HG02970 (cell line): ENCODE data around the gene TCIRG1.

Experiments used
- ATAC-seq: cut with Tn5 transposase; IDR thresholded peaks from one replicate; pipeline ENCODE4 v1.9.1; 2021; ENCODE audit warnings: mild to moderate bottlenecking, moderate library complexity, moderate number of reproducible peaks; ENCODE audit not compliant: unreplicated experiment, low FRiP score

Gene TCIRG1

DNA sequence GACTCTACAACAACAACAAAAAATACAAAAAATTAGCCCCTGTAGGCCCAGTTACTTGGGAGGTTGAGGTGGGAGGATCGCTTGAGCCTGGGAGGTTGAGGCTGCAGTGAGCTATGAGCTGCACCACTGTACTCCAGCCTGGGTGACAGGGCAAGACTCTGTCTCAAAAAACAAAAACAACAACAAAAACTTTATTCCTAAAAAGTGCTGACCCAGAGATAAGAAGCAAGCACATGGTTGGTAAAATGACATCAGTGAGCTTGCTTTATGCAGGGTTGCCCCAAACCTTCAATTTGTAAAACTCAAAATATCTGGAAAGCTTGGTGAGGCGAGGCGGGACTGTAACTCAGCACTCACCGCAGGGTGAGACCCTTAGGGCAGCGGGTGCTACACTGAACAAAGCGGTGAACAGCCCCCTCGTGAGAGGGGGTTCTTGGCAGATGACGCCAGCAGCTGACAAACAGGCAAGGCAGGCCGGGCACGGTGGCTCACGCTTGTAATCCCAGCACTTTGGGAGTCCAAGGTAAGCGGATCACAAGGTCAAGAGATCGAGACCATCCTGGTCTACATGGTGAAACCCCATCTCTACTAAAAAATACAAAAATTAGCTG is 3.5 kb upstream of the TCIRG1 start:
- no peak for ATAC-seq

DNA sequence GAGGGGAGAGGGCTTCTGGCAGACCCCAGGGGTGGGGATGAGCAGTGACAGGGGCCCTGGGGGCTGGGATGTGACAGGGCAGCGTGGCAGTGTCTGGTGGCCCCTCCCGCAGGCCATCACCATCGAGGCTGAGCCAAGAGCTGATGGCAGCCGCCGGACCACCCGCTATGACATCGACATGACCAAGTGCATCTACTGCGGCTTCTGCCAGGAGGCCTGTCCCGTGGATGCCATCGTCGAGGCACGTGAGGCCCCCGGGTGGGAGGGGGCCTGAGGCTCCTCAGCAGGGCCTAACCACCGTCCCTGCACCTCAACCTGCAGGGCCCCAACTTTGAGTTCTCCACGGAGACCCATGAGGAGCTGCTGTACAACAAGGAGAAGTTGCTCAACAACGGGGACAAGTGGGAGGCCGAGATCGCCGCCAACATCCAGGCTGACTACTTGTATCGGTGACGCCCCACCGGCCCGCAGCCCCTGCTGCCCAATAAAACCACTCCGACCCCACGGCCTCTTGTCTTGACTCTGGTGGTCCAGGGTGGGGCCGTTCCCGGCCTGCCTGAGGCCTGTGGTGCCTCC is 2.6 kb upstream of the TCIRG1 start:
- no peak for ATAC-seq

DNA sequence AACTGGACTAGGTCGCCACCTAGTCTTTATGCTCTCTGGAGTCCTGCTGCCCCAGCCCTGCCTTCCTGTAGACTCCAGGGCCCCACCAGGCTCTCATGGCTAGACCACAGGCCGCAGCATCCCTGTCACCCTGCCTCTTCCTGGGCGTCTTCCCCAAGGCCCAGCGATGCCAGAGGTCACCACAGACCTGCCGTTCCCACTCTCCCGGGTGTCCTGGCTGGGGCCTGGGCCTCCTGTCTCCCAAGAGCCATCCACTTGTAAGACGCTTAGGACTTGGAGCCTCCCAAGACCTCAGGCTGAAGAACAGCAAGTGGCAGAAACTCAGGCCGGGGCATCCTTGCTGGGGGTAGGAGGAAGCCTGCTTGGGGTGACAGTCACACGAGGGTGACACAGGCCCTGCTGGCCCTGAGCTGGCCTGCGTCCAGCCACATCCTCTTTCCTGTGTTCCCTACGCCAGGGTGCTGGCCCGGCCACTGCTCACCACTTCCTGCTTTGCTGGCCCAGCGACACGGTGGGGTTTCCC is 2.0 kb upstream of the TCIRG1 start:
- ATAC-seq: no peak

DNA sequence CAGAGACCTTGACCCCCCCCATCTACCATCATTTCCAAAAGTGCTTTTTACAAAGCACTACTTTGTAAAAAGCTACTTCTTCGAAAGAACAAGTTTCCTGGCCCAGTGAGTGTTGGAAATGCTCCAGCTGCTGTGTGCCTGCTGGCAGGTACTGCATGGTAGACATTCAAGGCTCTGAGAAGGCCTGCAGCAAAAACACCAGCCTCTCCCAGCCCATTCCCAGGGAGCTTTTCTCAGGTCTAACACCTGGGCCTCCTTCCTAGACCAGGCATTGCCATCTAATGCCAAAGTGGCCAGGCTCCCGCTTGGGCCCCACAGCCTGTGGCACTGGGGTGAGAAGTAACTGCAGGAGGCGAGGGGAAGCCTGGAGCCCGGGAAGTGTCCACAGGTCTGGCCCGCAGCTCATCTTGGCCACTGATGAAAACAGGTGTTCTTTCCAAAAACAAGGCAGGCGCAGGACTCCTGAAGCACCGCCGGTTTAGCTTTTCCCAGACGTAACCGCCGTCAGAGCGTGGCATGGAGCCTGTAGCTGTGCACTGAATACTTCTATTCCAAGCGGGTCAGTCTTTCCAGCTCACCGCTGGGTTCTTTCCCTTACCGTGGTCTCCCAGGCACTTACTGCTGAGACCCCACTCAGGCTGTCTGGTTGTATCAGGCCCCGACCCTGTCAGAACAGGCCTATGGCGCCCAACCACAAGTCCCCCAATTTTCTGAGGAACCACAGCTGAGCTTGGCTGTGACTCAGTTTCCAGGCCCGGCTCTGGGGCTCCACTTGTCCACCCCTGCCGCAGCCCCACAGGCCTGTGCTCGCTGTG is 1.2 kb upstream of the TCIRG1 start:
- ATAC-seq: no peak

DNA sequence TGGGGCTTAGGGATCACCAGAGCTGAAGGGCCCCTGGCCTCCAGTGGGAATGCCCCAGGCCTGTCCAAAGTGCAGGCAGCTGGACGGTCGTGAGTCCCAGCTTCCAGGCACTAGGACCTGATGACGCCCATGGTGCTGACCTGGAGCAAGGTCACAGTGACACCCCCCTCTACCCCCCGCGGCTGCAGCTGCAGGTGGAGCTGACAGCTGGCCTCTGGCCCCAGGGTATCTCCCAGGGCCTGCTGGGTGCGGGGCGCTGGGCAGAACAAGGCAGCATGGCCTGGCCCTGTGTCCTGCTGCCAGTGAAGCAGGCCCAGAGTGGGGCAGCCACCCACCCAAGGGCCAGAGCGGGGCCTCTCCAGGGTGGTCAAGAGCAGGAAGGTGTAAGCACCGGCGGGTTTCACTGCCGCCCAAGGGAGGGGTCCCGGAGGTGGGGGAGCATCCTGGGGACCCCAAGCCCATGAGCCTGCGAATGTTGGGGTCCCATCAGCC is 553 bp upstream of the TCIRG1 start:
- no peak for ATAC-seq

DNA sequence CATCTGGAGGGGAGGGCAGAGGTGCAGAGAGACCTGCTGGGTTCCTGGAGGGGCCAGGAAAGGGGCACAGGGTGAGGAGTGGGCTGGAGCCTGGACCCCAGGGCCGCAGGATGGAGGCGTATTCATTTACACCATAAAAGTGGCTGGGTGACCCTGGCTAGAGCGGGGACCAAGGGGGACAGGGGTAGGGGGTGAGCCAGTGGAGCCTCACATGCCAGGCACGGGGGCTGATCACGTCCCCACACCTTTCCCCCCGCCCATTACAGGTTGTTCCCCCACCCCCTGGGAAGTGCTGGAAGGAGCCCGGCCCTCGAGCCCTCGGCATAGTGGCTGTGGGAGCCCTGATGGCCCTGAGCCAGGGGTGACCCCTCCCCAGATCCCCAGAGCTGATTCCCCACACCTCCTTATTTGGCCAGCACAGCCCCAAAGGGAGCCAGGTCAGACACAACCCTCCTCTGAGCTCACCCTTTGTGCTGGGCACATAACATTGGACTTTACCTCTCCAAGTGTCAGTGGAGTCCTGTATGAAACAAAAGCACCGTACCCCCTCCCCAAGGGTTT is 781 bp downstream of the TCIRG1 start:
- ATAC-seq: no peak

DNA sequence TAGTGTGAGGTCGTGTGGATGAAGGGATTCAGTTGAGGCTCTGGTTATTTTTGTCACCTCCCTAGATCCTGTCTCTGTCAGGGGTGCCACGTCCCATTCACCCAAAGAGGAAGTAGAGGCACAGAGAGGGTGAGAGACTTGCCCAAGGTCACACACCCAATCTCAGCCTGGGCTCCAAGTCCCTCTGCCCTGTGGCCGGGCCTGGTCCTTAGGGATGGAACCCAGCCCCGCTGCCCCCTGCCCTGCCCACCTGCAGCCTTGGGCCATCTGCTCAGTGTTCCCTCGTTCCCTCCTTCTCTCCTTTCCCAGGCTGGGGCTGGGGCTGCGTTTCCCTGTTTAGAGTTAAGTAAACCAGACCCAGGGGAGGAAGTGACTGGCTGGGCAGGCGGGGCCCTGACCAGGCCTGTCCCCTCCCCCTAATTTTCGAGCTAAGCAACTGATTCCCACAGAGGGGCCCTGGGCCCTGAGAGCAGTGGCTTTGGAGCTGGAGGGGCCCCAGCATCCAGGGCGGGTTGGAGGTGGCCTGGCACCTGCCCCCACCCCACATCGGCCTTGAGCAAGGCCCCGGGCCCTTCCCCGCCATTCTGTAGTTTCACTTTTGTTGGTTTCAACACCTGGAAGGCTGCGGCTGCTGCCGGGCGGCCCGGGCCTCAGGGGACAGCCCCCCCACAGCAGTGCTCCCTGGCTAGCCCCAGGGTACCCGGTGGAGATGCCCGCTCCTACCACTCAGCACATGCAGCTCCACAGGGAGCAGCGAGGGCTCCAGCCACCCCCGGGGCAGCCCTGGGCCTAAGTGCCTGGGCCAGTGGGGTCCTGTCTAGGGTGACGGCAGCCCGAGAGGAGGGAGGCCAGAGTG is 1.5 kb downstream of the TCIRG1 start:
- ATAC-seq: no peak

DNA sequence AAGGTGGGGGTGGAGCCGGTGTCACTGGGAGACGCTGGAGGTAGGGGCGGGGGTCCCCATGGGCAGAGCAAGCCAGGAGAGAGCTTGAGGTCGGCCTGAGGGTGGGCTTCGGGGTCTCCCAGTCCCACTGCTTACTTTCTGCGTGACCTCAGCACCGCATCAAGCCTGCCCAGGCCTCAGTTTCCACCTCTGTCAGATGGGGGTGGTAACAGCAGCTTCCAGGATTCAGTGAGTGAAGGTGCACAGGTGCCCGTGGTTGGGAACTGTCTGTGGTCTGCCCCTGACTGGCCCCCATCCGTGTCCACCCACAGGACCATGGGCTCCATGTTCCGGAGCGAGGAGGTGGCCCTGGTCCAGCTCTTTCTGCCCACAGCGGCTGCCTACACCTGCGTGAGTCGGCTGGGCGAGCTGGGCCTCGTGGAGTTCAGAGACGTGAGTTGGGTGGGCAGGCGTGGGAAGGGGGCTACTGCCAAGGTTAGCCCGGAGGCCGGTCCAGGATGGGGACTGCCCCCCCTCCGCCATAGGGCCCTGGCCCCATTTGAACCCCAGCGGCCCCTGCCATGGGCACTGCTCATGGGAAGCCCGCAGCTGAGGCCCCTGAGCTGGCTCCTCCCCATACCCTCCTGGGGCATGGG is 2.2 kb downstream of the TCIRG1 start:
- no peak for ATAC-seq

DNA sequence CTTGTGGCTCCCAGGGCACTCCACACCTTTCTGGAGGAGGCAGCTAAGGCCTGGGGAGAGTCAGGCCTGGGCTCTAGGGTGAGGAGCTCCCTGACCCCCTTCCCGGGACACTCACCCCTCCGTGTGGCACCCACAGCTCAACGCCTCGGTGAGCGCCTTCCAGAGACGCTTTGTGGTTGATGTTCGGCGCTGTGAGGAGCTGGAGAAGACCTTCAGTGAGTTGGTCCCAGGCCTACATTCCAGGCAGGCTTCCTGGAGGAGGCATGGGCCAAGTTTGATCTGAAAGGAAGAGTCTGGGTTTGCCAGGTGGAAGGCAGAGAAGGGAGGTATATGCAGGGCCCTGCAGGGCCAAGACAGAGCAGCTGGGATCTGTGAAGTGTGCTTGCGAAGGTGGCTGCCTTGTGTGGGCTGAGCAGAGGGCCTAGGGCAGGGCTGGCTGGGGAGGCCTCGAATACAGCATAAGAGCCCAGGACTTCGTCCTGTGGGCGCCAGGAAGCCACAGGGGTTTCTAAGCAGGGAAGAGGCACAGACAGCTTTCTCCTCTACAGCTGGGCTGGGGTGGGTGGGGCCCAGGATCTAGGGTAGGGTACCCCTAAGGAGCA is 2.9 kb downstream of the TCIRG1 start:
- no peak for ATAC-seq

DNA sequence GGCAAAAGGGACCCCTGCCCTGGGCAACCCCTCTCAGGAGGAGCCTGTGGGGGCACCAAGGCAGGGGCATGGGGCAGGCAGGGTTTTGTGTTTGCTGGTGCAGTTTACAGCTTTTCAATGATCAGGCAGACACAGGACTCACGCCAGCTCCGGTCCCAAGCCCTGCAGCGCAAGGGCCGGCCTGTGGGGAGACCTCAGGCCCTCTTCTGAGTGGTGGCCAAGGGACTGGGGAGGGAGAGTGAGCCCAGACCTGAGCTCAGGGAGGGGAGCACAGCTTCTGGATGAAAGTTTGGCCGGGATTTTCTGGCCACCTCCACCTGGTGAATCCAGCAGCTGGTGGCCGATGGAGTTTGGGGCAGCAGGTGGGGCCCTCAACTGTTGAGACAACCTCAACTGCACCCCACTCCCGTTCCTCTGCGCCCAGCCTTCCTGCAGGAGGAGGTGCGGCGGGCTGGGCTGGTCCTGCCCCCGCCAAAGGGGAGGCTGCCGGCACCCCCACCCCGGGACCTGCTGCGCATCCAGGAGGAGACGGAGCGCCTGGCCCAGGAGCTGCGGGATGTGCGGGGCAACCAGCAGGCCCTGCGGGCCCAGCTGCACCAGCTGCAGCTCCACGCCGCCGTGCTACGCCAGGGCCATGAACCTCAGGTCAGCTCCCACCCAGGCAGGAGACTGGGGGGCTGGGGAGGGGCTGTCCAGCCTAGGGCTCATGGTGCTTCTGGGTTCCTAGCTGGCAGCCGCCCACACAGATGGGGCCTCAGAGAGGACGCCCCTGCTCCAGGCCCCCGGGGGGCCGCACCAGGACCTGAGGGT is 3.6 kb downstream of the TCIRG1 start:
- no peak for ATAC-seq

DNA sequence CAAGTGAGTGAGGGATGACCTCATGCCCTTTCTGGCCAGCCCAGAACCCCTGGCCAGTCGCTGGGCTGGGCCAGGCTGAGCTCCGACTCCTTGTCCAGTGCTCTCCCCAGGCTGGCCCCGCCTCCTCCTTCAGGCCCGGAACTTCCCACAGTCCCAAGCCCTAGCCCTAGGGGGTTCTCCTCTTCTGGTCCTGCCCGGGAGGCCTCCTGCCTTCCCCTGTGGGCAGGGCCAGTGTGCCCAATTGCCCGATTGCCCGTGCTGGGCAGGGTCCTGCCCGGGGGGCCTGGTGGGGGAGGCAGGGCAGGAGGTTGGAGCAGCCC is 4.2 kb downstream of the TCIRG1 start:
- ATAC-seq: no peak

DNA sequence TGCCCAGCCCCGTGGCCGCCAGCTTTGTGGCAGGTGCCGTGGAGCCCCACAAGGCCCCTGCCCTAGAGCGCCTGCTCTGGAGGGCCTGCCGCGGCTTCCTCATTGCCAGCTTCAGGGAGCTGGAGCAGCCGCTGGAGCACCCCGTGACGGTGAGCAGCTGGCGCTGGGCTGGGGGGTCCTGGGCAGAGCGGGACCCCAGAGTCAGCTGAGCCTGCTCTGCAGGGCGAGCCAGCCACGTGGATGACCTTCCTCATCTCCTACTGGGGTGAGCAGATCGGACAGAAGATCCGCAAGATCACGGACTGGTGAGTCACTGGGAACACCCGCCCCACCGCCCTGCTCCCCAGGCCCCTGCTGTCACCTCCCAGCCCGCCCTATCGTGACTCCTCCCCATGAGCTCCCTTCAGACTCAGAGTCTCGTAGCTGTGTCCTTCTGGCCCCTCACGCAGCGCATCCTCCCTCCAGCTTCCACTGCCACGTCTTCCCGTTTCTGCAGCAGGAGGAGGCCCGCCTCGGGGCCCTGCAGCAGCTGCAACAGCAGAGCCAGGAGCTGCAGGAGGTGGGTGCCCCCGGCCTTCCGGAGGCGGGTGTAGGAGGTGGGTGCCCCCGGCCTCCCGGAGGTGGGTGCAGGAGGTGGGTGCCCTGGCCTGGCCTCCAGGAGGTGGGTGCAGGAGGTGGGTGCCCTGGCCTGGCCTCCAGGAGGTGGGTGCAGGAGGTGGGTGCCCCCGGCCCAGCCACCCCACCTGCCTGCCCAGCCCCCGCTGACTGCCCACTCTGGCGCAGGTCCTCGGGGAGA is 4.7 kb downstream of the TCIRG1 start:
- ATAC-seq: no peak

DNA sequence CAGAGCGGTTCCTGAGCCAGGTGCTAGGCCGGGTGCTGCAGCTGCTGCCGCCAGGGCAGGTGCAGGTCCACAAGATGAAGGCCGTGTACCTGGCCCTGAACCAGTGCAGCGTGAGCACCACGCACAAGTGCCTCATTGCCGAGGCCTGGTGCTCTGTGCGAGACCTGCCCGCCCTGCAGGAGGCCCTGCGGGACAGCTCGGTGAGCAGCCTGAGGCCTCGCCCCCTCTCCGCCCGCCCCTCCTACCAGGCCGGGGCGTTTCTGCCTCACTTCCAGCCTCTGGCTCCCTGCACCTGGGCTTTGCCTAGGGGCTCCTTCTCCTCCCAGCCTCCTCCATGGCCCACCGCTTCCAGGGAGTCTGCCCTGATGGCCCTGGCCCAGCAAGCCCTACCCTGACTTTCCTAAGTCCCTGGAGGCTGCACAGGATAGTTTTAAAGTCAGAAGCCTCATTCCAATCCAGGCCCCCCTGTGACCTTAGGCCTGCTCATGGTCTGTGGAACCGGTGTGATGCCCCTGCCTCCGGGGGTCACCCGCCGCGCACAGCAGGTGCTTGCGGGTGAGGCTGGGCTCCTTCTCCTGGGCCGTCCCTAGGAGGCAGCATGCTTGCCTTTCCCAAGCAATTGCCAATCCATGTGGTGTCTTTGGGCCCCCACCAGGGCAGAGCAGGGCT is 5.5 kb downstream of the TCIRG1 start:
- ATAC-seq: no peak

DNA sequence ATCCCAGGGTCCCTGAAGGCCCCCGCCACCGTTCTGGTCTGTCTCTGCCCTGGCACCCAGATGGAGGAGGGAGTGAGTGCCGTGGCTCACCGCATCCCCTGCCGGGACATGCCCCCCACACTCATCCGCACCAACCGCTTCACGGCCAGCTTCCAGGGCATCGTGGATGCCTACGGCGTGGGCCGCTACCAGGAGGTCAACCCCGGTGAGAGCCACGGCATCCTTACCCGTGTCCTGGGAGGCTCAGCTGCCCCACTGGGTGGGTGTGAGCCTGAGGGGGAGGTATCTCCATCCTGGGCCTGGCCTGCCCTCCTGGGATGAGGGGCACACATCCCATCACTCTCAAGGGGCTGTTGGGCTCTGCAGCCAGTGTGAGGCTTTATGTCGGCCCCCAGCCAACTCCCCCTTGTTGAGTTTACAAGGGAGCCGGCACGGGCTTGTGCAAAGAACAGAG is 6.1 kb downstream of the TCIRG1 start:
- ATAC-seq: no peak

DNA sequence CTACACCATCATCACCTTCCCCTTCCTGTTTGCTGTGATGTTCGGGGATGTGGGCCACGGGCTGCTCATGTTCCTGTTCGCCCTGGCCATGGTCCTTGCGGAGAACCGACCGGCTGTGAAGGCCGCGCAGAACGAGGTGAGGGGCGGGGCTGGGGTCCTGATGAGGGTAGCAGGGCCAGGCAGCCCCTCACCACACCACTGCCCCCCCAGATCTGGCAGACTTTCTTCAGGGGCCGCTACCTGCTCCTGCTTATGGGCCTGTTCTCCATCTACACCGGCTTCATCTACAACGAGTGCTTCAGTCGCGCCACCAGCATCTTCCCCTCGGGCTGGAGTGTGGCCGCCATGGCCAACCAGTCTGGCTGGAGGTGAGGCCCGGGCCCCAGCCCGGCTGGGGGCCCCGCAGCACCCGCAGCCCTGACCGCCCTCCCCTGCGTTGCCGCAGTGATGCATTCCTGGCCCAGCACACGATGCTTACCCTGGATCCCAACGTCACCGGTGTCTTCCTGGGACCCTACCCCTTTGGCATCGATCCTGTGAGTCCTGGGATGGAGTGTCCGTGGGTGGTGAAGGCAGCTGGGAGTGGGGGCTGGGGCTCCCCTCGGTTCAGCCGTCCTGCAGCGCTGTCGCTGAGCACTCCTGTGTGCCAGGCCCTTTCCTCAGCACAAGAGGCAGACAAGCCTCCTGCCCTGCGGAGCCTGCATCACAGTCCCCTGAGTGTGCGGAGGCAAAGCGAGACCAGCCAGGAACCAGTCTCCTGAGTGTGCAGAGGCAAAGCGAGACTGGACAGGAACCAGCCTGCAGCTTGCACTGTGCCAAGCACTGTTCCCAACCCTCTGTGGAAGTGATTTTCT is 8.8 kb downstream of the TCIRG1 start:
- ATAC-seq: no peak
